NCI-H128 (cell line): ENCODE data around the gene PATZ1.

Experiments
- DNase-seq: peaks from one replicate; lab custom pipeline; 2025; ENCODE audit not compliant: unreplicated experiment; lab: John Stamatoyannopoulos, UW

Gene PATZ1

DNA sequence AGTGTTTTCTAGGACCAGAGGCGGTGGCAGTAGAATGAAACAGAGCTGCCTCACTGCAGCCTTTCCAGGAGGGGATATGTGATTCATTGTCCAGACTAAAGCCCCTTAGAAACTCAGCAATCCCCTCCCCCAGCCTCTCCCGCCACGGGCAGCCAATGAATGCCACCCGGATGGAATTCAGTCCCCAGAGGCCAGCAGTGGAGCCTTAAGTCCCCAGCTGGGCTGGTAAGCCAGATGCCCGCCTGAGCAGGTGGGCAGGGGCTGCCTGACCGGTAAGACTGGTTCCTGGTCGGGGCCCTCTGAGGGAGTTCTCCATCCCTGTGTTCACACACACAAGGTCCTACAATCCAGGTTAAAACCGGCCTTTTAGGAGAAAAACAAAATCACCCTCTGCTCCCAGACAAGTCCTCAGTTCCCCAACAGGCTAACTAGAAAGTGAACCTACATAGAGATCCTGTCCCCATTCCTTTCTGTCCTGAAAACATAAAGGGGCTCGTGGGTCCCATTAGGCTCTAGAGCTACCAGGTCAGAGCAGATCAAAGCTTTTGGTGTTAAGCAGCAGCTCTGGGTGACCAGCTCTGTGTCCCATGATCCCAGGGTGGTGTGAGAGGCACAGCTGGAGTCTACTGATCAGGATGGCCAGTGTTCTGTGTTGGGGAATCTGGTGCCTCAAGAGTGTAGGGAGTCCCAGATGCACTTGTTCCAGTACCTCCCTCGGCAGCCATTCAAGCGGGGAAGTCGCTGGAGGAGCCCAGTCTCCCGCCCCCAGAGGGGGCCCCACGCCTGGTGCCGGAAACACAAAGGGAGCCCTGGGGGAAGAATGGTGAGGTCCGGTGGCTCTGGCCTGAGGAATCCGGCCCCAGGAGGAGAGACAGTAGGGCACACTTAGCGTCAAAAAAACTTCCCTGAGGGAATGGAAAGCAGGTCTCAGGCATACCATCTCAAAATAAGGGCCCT lies 2.6 kb downstream of the PATZ1 start:
- peak; percentile 18 for DNase-seq

DNA sequence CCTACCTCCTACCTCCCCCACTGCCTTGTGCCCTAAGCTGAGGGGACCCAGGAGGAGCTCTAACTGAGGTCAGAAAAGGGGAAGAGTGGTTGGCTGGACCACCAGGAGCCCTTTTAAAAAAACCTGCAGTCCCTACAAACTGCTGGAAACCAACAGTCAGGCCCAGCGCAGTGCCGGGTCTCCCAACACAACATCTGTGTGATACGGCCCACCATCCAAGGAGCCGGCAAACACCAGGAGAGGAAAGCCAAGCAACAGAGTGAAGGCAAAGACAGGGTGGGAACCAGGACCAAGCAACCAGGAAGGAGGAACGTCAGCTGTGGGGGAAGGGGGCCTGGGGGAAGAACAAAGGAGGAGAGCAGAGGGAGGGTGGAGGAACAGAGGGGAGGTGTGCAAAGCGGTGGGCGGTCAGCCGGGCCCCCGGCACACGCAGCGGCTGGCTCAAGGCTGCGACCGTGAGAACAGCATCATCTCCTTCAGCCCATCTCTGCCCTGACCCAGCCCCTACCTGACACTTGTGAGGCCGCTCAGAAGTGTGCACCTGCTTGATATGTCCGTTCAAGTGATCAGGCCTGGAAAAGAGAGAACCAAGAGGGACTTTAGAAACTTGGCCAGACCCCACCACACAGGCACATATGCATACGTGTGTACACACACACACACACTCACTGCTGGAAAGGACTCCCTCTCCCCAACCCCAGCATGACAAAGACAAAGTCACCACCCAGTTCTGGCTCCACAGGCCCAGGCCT lies 3.6 kb downstream of the PATZ1 start:
- DNase-seq: no peak

GRCh38 chr22:31341386-31342088 lies 4.6 kb downstream of the PATZ1 start:
- no peak for DNase-seq

- DNase-seq: no peak
Measured at GRCh38 chr22:31340765-31341247, 5.3 kb downstream of the PATZ1 start.

DNA sequence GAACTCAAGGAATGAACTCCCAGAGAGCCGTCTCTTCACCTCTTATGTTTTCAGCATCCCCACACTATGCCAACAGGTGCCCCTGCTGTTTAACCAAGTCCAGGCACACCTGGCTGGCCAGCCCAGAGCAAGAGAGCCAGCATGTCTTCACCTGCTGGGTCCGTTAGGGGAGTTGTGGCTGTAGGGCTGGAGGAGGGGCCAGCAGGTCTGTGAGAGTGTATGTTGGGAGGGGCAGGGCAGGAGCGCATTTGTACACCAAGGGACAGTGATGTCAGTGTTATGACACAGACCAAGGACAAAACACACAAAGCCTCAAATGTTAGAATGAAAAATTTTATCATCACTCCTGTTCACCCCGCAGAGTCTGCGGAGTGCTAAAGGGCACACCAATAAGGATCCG lies 5.8 kb downstream of the PATZ1 start:
- no peak for DNase-seq

DNA sequence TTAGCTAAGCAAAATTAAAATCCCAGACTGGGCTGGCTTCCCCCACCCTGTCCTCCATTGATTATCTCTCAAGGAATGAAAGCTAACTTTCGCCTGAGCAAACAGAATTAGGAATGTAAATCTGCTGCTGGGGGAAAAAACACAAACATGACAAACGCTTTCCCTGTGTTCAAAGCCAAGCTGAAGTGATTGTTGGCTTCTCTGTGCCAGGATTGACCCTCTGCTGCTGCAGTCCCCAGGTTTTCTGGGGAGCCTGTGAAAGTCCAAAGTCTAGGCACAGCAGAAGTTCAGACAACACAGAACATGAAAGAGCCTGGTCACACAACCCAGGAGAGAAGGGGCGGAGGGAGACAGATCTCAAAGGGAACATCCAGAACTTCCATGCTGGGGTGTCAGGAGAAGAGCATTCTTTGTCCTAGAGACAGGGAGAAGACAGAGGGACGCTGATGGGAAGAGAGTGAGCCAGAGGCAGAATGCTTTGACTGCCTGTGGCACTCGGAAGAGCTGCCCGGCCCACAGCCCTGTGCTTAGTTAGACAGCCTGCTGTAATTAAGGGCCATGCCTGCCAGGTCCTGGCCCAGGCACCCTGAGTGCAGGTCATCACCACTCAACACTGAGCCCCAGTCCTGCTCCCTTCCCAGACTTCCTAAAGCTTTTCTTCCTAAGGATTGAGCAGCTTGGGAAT lies 6.9 kb downstream of the PATZ1 start:
- no peak for DNase-seq

DNA sequence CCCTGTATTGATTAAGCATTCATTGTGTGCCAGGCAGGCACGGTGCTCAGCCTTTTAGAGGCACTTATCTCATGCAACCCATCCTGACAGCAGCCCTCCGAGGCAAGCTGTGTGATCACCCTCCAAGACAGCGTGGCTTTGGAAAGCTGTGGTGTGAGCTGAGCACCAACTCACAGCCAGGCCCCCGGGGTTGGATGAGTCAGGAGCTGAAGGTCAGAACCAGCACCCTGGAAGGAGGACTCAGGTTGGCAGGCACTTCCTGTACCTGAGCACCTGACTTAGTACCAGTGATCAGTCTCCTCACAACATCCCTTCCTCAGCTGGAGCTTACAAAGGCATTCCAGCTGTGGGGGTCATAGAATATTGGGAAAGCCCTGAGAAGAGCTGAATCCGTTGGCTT lies 9.0 kb downstream of the PATZ1 start:
- DNase-seq: no peak

GRCh38 chr22:31334329-31334728 lies 11.8 kb downstream of the PATZ1 start:
- DNase-seq: no peak

GRCh38 chr22:31333641-31334040 lies 12.5 kb downstream of the PATZ1 start:
- no peak for DNase-seq

DNA sequence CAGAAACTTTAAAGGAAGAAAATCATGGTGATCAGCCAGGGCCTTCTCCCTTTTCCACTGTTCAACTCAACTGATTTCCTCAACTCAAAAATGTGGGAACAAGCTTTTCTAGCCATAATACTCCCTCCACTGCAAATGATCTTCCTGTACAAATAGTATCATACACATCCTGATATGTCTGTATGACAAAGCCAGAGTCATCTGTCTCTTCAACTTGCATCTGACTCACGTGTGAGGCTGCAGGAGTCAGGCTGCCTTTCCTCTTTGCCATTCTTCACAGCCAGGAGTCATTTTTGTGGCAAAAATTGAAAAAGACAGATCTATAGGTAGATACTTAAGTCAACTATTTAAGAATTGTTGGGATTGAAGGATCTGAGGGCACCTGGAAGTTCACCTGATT lies 13.3 kb downstream of the PATZ1 start:
- no peak for DNase-seq

GRCh38 chr22:31332010-31332409 lies 14.1 kb downstream of the PATZ1 start:
- no peak for DNase-seq

GRCh38 chr22:31329453-31330215 lies 16.5 kb downstream of the PATZ1 start:
- no peak for DNase-seq

DNA sequence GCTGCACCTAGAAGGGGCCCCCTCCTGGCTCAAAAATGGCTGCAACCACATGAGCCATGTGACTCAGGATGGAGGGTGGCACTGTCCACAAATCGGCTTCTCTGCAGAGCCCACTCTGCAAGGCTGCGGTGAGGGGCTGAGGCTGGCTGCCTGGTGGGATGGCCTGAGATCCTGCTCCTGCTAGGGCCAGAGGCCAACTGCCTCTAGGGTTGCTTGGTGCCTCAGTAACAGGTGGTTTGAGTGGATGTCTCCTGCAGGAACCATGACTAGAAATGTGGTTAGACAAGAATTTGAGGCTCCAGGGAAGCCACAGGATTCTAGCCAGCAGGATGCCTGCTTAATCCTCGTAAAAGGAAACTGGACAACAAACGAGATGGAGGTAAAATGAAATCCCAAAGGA lies 17.1 kb downstream of the PATZ1 start:
- no peak for DNase-seq

- no peak for DNase-seq
Measured at GRCh38 chr22:31328544-31328960, 17.6 kb downstream of the PATZ1 start.

DNA sequence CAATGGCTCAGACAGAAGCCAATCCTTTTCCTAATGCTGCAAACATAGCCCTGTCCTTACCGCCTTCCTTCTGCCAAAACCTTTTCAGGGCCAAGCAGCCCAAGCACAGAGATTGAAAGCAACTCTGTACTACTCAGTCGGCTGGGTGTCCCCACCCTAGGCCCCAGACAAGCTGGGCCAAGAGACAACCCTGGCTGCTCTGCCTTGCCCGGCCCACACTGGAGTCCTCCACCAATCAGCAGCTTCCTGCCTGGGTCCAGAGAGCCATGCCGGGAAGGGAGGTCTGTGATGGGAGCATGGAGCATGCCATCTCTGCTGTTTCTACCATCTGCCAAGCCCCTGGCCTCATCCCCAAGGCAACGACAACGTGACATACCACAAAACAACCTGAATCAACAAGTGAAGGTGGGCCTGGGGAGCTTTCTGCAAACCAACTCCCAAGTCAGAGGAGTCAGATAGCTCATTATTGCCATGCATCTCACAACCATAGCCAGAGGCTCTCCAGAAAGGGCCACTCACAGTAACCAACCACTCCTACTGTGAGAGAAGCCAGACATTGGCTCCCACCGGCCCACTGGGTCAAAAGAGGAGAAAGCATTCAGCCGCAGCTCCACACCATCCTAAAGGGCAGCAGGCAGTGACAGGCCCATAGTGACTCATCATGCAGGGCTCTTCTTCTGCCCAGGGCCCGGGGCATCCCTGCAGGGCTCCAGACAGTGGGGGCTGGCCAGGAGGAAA lies 18.2 kb downstream of the PATZ1 start:
- no peak for DNase-seq

DNA sequence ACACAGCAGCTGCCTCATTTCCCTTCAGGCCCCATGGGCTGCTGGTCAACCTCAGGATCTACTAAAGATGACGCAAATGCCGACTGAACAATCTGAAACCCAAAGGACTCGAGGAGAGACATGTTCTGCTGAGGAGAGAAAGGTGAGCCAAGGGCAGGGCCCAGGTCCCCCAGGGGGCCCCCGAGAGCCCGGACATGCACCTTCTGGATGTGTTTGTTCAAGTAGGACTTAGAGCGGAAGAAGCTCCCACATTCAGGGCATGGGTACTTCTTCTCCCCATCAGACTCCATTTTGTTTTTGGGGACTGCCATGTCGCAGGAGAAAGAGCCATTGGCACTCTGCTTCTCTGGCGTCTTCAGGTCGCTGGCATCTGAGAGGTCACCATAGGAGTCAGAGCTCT lies 19.3 kb downstream of the PATZ1 start:
- no peak for DNase-seq

- no peak for DNase-seq
Measured at GRCh38 chr22:31323578-31324550, 22.3 kb downstream of the PATZ1 start.

- DNase-seq: no peak
Measured at GRCh38 chr22:31321421-31321820, 24.7 kb downstream of the PATZ1 start.
